ENCODE data around the gene FIGNL2.

- TF ChIP-seq POLR2A (IDR thresholded peaks at IDR 0.05) = no peak
- TF ChIP-seq EP300 (IDR thresholded peaks at IDR 0.05) = no peak
Observed at GRCh38 chr12:51771008-51771407, 77.5 kb downstream of the FIGNL2 start.

Measured in tibial nerve (tissue), 3 donors.